Epithelial cell of proximal tubule (primary cell): ENCODE data around the gene DLGAP5. TPM values are rescaled to one million over a fixed set of nuclear protein-coding genes. Genes with fewer than 3 reads are reported as not detected.

ENCODE experiments used
- DNase-seq: peaks from one replicate; pipeline ENCODE4 v3.0.0-alpha.2; 2011; ENCODE audit warnings: low read depth
- H3K4me3 ChIP-seq: 2 replicates; pipeline ENCODE4 v1.5.1; 2011; ENCODE audit warnings: low read depth, mild to moderate bottlenecking, low read length
- CTCF ChIP-seq: conservative IDR thresholded peaks from 2 replicates; pipeline ENCODE4 v1.5.1; 2012; ENCODE audit warnings: low read depth, mild to moderate bottlenecking, low read length
- total RNA-seq: library from RNA; depleted of rRNA; stranded (reverse); fragments of >200 nt; gene quantifications from 2 replicates; pipeline ENCODE4 v1.2.3, GENCODE V29; 2015

Gene DLGAP5
- total RNA-seq, 1 donor from 2014 or later, result 58.4 TPM

GRCh38 chr14:55201219-55202101 is 10.1 kb upstream of the DLGAP5 start:
- H3K4me3 ChIP-seq, result no peak overlapping the region
- no peak for TF ChIP-seq CTCF
- no peak for DNase-seq

GRCh38 chr14:55200651-55201050 is 9.3 kb upstream of the DLGAP5 start:
- TF ChIP-seq CTCF, result no peak
- DNase-seq, result no peak

GRCh38 chr14:55198749-55199148 is 7.4 kb upstream of the DLGAP5 start:
- no peak for DNase-seq
- no peak for TF ChIP-seq CTCF
- no peak overlapping the region for H3K4me3 ChIP-seq

More at GRCh38 chr14:55200651-55201050, 9.3 kb upstream of the DLGAP5 start:
- H3K4me3 ChIP-seq, result no peak overlapping the region

- no peak overlapping the region for H3K4me3 ChIP-seq
- no peak for TF ChIP-seq CTCF
- no peak for DNase-seq
Measured at GRCh38 chr14:55194656-55195355, 3.4 kb upstream of the DLGAP5 start.

- peak overlapping the region; percentile 86 for H3K4me3 ChIP-seq
- DNase-seq, result no peak
- no peak for TF ChIP-seq CTCF
Measured at GRCh38 chr14:55192054-55192621, 753 bp upstream of the DLGAP5 start.

- no peak for TF ChIP-seq CTCF
- H3K4me3 ChIP-seq, result peak overlapping the region; percentile 86
- DNase-seq, result no peak
Measured at GRCh38 chr14:55190906-55191202, 531 bp downstream of the DLGAP5 start.
